ENCODE measurements around the gene SLC25A46.
"Not testable (repeated sequence)": the region's sequence is repeated elsewhere in the genome, so short reads cannot be mapped to it uniquely, and the experiment has no call there.

The SLC25A46 gene

GRCh38 chr5:110738812-110739651 lies at the start of gene SLC25A46:
Gene SLC25A46, plus strand, starts transcription at chr5:110739007. Its CDS starts 113 bp downstream, at chr5:110739120.
- DNase-seq (ENCODE audit: low read depth) = peak; percentile 72

- not testable (repeated sequence) for DNase-seq (ENCODE audit: low read depth)
Measured at GRCh38 chr5:110690587-110690986, 48.2 kb upstream of the SLC25A46 start.

- DNase-seq (ENCODE audit: low read depth) = not testable (repeated sequence)
Measured at GRCh38 chr5:110692669-110693068, 46.1 kb upstream of the SLC25A46 start.

GRCh38 chr5:110702300-110702699 lies 36.5 kb upstream of the SLC25A46 start:
- DNase-seq (ENCODE audit: low read depth) = no peak

GRCh38 chr5:110702704-110703103 lies 36.1 kb upstream of the SLC25A46 start:
- no peak for DNase-seq (ENCODE audit: low read depth)

GRCh38 chr5:110703481-110703880 lies 35.3 kb upstream of the SLC25A46 start:
- DNase-seq (ENCODE audit: low read depth) = no peak

GRCh38 chr5:110705349-110705748 lies 33.5 kb upstream of the SLC25A46 start:
- DNase-seq (ENCODE audit: low read depth) = no peak

GRCh38 chr5:110707260-110707844 lies 31.5 kb upstream of the SLC25A46 start:
- no peak for DNase-seq (ENCODE audit: low read depth)

GRCh38 chr5:110716247-110717245 lies 22.3 kb upstream of the SLC25A46 start:
- DNase-seq (ENCODE audit: low read depth) = no peak

- DNase-seq (ENCODE audit: low read depth) = peak; percentile 21
Measured at GRCh38 chr5:110718311-110718710, 20.5 kb upstream of the SLC25A46 start.

- no peak for DNase-seq (ENCODE audit: low read depth)
Measured at GRCh38 chr5:110726249-110727024, 12.4 kb upstream of the SLC25A46 start, which contains the start of gene TMEM232. Gene TMEM232, minus strand, starts transcription at chr5:110726671. Its CDS starts 59,319 bp downstream, at chr5:110667352.

GRCh38 chr5:110727025-110727314 lies 11.8 kb upstream of the SLC25A46 start:
- no peak for DNase-seq (ENCODE audit: low read depth)

- DNase-seq (ENCODE audit: low read depth) = not testable (repeated sequence)
Measured at GRCh38 chr5:110731499-110731898, 7.3 kb upstream of the SLC25A46 start.

- DNase-seq (ENCODE audit: low read depth) = no peak
Measured at GRCh38 chr5:110734101-110734500, 4.7 kb upstream of the SLC25A46 start.

- DNase-seq (ENCODE audit: low read depth) = no peak
Measured at GRCh38 chr5:110735556-110735955, 3.3 kb upstream of the SLC25A46 start.

- DNase-seq (ENCODE audit: low read depth) = no peak
Measured at GRCh38 chr5:110736753-110737152, 2.1 kb upstream of the SLC25A46 start.

- no peak for DNase-seq (ENCODE audit: low read depth)
Measured at GRCh38 chr5:110738503-110738811, 350 bp upstream of the SLC25A46 start.

GRCh38 chr5:110751902-110752762 lies 13.3 kb downstream of the SLC25A46 start:
- no peak for DNase-seq (ENCODE audit: low read depth)

- DNase-seq (ENCODE audit: low read depth) = no peak
Measured at GRCh38 chr5:110752953-110753352, 14.1 kb downstream of the SLC25A46 start.

GRCh38 chr5:110753600-110753999 lies 14.8 kb downstream of the SLC25A46 start:
- DNase-seq (ENCODE audit: low read depth) = no peak

GRCh38 chr5:110754181-110754580 lies 15.4 kb downstream of the SLC25A46 start:
- DNase-seq (ENCODE audit: low read depth) = no peak

Measured in GM04504 (cell line).